Measurements from ENCODE around the gene TADA1. TPM values are rescaled to one million over a fixed set of nuclear protein-coding genes. Genes with fewer than 3 reads are reported as not detected.

TADA1 gene
- total RNA-seq, 1 donor from 2014 or later: 9.9 TPM

- H3K27me3 Mint-ChIP-seq (ENCODE audit: low read depth, unreplicated experiment): no peaks in the 10 kb centered on the region
- H3K79me2 ChIP-seq (ENCODE audit: insufficient read depth, low read length): no peaks in the 10 kb centered on the region
- H3K4me1 Mint-ChIP-seq (ENCODE audit: low read depth, unreplicated experiment): peaks cover 6% of the 10 kb centered on the region
- peaks cover 27% of the 10 kb centered on the region for H4K20me1 ChIP-seq (ENCODE audit: insufficient read depth, low read length)
- H3K27ac Mint-ChIP-seq (ENCODE audit: unreplicated experiment): no peak overlapping the region
- no peak overlapping the region for H3K4me2 ChIP-seq (ENCODE audit: low read length)
- no peak for FAIRE-seq
- H3K27ac ChIP-seq (ENCODE audit: low read depth, low read length): no peak overlapping the region
- no peaks in the 10 kb centered on the region for H3K9me3 ChIP-seq (ENCODE audit: insufficient read depth, low read depth, low read length)
- no peak overlapping the region for H3K4me3 Mint-ChIP-seq (ENCODE audit: unreplicated experiment)
- H2AFZ ChIP-seq (ENCODE audit: low read depth, low read length): no peak overlapping the region
- H3K36me3 Mint-ChIP-seq (ENCODE audit: low read depth, unreplicated experiment): peaks cover 6% of the 10 kb centered on the region
- no peak overlapping the region for H3K4me3 ChIP-seq (ENCODE audit: insufficient read depth, low read depth, low read length)
- DNase-seq (ENCODE audit: low read depth): no peak
- H3K9ac ChIP-seq (ENCODE audit: low read length): no peak overlapping the region
- H3K9me3 Mint-ChIP-seq (ENCODE audit: unreplicated experiment): no peaks in the 10 kb centered on the region
- H3K27me3 ChIP-seq (ENCODE audit: insufficient read depth, low read length): no peaks in the 10 kb centered on the region
- H3K4me1 ChIP-seq (ENCODE audit: insufficient read depth, low read length): no peaks in the 10 kb centered on the region
- H3K36me3 ChIP-seq (ENCODE audit: insufficient read depth, low read length): peaks cover 33% of the 10 kb centered on the region
- TF ChIP-seq CTCF (IDR thresholded peaks at IDR 0.05; ENCODE audit: insufficient read depth, low read depth, low read length): no peak
- TF ChIP-seq EZH2 (IDR thresholded peaks at IDR 0.05; ENCODE audit: insufficient read depth, low read length): no peak
Measured at GRCh38 chr1:166859597-166859996, 16.5 kb downstream of the TADA1 start.

GRCh38 chr1:166858726-166859419, 17.2 kb downstream of the TADA1 start:
- no peak overlapping the region for H3K27ac ChIP-seq (ENCODE audit: low read depth, low read length)
- Mint-ChIP-seq H3K36me3 (ENCODE audit: low read depth, unreplicated experiment) (peaks cover 7% of the 10 kb centered on the region), H3K4me3 (ENCODE audit: unreplicated experiment) (no peak overlapping the region), H3K9me3 (ENCODE audit: unreplicated experiment) (no peaks in the 10 kb centered on the region), H3K4me1 (ENCODE audit: low read depth, unreplicated experiment) (peaks cover 6% of the 10 kb centered on the region), H3K27me3 (ENCODE audit: low read depth, unreplicated experiment) (no peaks in the 10 kb centered on the region), H3K27ac (ENCODE audit: unreplicated experiment) (no peak overlapping the region)
- no peaks in the 10 kb centered on the region for H3K9me3 ChIP-seq (ENCODE audit: insufficient read depth, low read depth, low read length)
- H4K20me1 ChIP-seq (ENCODE audit: insufficient read depth, low read length): peaks cover 26% of the 10 kb centered on the region
- no peaks in the 10 kb centered on the region for H3K4me1 ChIP-seq (ENCODE audit: insufficient read depth, low read length)
- H2AFZ ChIP-seq (ENCODE audit: low read depth, low read length): no peak overlapping the region
- H3K4me2 ChIP-seq (ENCODE audit: low read length): no peak overlapping the region
- no peak overlapping the region for H3K4me3 ChIP-seq (ENCODE audit: insufficient read depth, low read depth, low read length)
- FAIRE-seq (no peak), DNase-seq (ENCODE audit: low read depth) (no peak)
- no peaks in the 10 kb centered on the region for H3K27me3 ChIP-seq (ENCODE audit: insufficient read depth, low read length)
- no peak for TF ChIP-seq CTCF (IDR thresholded peaks at IDR 0.05; ENCODE audit: insufficient read depth, low read depth, low read length)
- no peak for TF ChIP-seq EZH2 (IDR thresholded peaks at IDR 0.05; ENCODE audit: insufficient read depth, low read length)
- peaks cover 37% of the 10 kb centered on the region for H3K36me3 ChIP-seq (ENCODE audit: insufficient read depth, low read length)
- H3K79me2 ChIP-seq (ENCODE audit: insufficient read depth, low read length): peaks cover 3% of the 10 kb centered on the region
- H3K9ac ChIP-seq (ENCODE audit: low read length): no peak overlapping the region

GRCh38 chr1:166857995-166858394, 18.1 kb downstream of the TADA1 start:
- Mint-ChIP-seq H3K36me3 (ENCODE audit: low read depth, unreplicated experiment) (peaks cover 8% of the 10 kb centered on the region), H3K27me3 (ENCODE audit: low read depth, unreplicated experiment) (no peaks in the 10 kb centered on the region), H3K4me3 (ENCODE audit: unreplicated experiment) (no peak overlapping the region), H3K27ac (ENCODE audit: unreplicated experiment) (no peak overlapping the region), H3K4me1 (ENCODE audit: low read depth, unreplicated experiment) (peaks cover 6% of the 10 kb centered on the region), H3K9me3 (ENCODE audit: unreplicated experiment) (no peaks in the 10 kb centered on the region)
- Histone ChIP-seq H3K4me1 (ENCODE audit: insufficient read depth, low read length) (no peaks in the 10 kb centered on the region), H3K27me3 (ENCODE audit: insufficient read depth, low read length) (no peaks in the 10 kb centered on the region), H3K9me3 (ENCODE audit: insufficient read depth, low read depth, low read length) (no peaks in the 10 kb centered on the region), H3K27ac (ENCODE audit: low read depth, low read length) (no peak overlapping the region), H3K79me2 (ENCODE audit: insufficient read depth, low read length) (peaks cover 3% of the 10 kb centered on the region), H3K4me2 (ENCODE audit: low read length) (no peak overlapping the region), H3K36me3 (ENCODE audit: insufficient read depth, low read length) (peaks cover 44% of the 10 kb centered on the region), H2AFZ (ENCODE audit: low read depth, low read length) (no peak overlapping the region), H3K9ac (ENCODE audit: low read length) (no peak overlapping the region), H4K20me1 (ENCODE audit: insufficient read depth, low read length) (peaks cover 33% of the 10 kb centered on the region), H3K4me3 (ENCODE audit: insufficient read depth, low read depth, low read length) (no peak overlapping the region)
- TF ChIP-seq EZH2 (IDR thresholded peaks at IDR 0.05; ENCODE audit: insufficient read depth, low read length) (no peak), CTCF (IDR thresholded peaks at IDR 0.05; ENCODE audit: insufficient read depth, low read depth, low read length) (no peak)
- FAIRE-seq (no peak), DNase-seq (ENCODE audit: low read depth) (no peak)
